GM20431 (cell line): ENCODE measurements around the gene RUSC2.
"Not testable (repeated sequence)": the region's sequence is repeated elsewhere in the genome, so short reads cannot be mapped to it uniquely, and the experiment has no call there.

Source experiments
- in situ Hi-C: fragments of 300-500 bp; cut with MseI, MboI; formaldehyde crosslinking; loops from one replicate; pipeline ENCODE4 v1.15.0; 2020; ENCODE audit warnings: low sequenced_read_pairs; ENCODE audit not compliant: unreplicated experiment

Gene RUSC2, protein sequence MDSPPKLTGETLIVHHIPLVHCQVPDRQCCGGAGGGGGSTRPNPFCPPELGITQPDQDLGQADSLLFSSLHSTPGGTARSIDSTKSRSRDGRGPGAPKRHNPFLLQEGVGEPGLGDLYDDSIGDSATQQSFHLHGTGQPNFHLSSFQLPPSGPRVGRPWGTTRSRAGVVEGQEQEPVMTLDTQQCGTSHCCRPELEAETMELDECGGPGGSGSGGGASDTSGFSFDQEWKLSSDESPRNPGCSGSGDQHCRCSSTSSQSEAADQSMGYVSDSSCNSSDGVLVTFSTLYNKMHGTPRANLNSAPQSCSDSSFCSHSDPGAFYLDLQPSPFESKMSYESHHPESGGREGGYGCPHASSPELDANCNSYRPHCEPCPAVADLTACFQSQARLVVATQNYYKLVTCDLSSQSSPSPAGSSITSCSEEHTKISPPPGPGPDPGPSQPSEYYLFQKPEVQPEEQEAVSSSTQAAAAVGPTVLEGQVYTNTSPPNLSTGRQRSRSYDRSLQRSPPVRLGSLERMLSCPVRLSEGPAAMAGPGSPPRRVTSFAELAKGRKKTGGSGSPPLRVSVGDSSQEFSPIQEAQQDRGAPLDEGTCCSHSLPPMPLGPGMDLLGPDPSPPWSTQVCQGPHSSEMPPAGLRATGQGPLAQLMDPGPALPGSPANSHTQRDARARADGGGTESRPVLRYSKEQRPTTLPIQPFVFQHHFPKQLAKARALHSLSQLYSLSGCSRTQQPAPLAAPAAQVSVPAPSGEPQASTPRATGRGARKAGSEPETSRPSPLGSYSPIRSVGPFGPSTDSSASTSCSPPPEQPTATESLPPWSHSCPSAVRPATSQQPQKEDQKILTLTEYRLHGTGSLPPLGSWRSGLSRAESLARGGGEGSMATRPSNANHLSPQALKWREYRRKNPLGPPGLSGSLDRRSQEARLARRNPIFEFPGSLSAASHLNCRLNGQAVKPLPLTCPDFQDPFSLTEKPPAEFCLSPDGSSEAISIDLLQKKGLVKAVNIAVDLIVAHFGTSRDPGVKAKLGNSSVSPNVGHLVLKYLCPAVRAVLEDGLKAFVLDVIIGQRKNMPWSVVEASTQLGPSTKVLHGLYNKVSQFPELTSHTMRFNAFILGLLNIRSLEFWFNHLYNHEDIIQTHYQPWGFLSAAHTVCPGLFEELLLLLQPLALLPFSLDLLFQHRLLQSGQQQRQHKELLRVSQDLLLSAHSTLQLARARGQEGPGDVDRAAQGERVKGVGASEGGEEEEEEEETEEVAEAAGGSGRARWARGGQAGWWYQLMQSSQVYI (N-terminal part only)

GRCh38 chr9:35489313-35490154 is at the start of gene RUSC2:
RUSC2 (plus strand) TSS chr9:35490111; CDS start chr9:35546522, 56,411 bp downstream.
- in situ Hi-C loops, result no loop called here

DNA sequence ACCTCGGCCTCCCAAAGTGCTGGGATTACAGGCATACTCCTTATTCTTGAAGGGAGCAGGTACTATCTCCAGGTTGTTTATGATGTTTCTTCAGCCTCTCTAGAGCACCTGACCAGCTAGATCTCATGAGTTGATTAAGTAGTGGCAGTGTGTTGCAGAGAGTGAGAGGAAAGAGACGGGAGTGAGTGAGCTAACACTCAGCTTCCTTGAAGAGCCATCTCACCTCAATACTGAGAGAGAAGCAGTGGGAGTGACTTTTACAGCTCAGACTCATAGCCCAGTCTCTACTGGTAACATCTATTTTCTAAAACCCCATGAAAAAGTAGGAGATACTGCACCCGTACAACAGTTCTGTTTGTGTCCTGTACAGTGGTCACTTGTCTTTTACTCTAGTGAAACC is 43.9 kb upstream of the RUSC2 start:
- in situ Hi-C loops, result no loop called here

DNA sequence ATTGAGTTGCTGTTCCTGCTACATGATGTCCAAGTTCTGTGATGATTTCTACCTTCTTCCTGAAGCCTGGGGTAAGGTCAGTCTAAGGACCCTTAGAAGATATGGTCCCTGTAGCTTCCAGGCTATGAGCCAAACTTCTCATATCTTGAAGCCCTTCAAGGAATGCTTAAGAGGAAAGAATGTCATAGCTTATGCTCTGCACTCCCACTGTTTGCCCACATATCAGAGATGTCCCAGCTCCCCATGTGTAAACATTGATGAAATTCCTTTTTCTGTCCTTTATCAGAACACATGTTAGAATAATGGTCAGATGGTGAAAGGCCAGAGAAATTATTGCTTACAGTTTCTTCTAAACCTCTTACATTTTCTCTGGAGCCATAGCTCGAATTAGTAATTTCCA is 41.4 kb upstream of the RUSC2 start:
- in situ Hi-C loops, result no loop called here

GRCh38 chr9:35452481-35452880 is 37.4 kb upstream of the RUSC2 start:
- in situ Hi-C loops, result no loop called here

GRCh38 chr9:35453786-35454185 is 36.1 kb upstream of the RUSC2 start:
- in situ Hi-C loops, result no loop called here

DNA sequence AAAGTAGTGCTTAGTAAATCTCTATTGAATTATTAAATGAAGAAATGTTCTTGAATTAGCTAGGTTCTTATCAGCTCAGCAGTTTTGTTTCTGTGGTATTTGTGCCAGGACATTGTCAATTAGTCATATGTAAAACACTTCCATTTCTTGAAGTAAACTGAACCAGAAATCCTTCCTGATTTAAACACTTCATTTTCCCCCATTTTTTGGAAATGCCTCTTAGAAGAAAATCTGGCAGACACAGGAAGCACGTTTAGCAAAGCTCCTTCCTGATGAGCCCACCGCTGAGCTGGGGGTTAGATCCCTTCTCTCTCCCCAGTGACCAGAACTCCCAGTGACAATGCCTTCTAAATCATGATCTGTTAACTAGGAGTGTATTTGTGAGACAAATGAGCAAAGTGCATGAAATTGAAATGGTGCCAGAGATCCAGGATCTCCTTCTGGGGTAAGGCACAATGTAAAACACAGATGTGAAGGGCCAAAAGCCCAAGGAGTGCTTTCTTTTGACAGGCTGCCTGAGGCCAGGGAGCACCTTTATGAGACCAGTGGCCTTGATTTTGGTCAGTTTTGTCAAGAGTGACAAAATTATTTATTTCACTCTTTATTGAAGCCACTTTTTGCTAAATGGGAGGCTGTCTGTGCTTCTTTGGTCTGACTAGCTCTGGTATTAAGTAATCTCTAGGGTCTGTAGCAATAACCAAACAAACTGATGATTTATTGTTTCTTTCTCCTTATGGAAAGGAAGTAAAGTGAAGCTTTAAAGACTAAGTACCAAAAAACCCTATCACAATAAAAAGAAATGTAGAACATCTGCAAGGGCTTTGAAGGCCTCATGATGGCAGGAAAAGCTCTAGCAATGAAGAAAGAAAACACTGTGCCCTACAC is 25.5 kb upstream of the RUSC2 start:
- in situ Hi-C loops, result loop anchor here (10.0 kb wide), 1 partner anchor 340 kb away; no protein-coding TSS in a partner anchor

- in situ Hi-C loops, result no loop called here
These were observed 19.6 kb upstream of the RUSC2 start for GRCh38 chr9:35470340-35470739.

- in situ Hi-C loops, result no loop called here
These were observed 19.0 kb upstream of the RUSC2 start for GRCh38 chr9:35470894-35471293.

- in situ Hi-C loops, result no loop called here
These were observed 13.3 kb upstream of the RUSC2 start for GRCh38 chr9:35476596-35476995.

DNA sequence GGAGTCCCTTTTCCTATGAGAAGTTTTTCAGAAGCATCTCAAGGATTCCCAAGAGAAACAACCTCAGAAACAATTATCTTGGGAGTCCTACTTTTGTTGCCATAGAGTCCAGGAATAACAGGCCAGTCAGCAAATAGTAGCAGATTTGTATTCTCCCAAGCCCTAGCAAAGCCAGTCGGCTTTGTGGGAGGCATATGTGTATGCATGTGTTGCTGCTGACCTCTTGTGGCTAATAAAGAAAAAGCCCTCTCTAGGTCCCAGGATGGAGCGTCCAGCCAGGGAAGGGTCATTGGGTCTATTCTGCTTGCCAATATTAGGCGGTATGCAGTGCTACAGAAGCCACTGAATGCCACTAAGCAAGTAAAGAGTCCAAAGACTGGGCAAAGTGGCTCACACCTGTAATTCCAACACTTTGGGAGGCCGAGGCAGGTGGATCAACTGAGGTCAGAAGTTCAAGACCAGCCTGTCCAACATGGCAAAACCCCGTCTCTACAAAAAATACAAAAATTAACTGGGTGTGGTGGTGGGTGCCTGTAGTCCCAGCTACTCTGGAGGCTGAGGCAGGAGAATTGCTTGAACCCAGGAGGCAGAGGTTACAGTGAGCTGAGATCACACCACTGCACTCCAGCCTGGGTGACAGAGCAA is 12.6 kb upstream of the RUSC2 start:
- in situ Hi-C loops, result not testable (repeated sequence)

- in situ Hi-C loops, result no loop called here
These were observed 11.0 kb upstream of the RUSC2 start for GRCh38 chr9:35478871-35479270.

DNA sequence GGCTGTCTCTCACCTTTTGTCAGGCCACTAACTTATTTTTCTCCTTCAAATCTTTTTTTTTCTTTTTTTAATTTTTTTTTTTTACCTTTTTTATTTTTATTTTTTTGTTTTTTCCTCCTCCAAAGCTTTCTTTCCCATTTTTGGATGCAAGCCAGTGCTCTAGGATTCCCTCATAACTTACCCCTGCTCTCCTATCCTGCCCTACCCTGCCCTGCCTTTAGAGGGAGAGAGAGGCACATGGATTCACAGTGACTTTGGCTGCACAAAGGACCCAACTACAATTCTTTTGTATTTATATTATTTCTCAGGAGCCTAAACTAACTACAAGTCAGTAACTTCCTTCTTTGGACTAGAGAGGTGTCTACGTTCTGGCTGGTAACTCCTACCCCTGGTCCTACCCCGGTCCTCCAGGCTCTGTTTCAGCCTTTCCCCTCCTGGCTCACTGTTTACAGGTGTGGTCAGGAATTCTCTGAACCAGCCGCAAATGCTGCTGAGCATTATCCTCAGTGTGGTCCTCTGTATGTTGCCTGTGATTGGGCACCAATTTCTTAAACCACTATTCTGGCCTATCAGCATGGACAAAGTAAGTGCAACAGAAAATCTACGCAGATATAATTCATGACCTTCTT is 8.4 kb upstream of the RUSC2 start:
- in situ Hi-C loops, result no loop called here

GRCh38 chr9:35482071-35482470 is 7.8 kb upstream of the RUSC2 start:
- in situ Hi-C loops, result no loop called here

GRCh38 chr9:35484406-35484805 is 5.5 kb upstream of the RUSC2 start:
- in situ Hi-C loops, result no loop called here

GRCh38 chr9:35487081-35487480 is 2.8 kb upstream of the RUSC2 start:
- in situ Hi-C loops, result no loop called here

DNA sequence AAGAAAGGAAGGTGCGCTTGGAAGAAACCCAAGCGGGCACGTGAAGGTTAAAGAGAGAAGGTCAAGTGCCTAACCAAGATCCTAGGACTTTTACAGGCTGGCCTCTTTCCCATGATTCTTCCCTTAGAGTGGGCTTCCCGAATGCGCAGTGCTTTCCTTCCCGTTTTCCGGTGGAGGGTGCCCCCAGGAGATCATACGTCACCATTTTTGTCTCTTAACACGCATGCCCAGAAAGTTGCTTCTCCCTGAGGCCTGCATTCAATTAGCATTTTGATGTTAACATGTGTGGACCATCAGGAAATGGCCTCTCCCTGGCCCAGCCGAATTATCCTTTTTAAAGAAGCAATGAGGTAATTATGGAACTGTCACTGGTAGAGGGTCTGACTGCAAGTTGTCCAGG is 1.9 kb upstream of the RUSC2 start:
- in situ Hi-C loops, result no loop called here

- in situ Hi-C loops, result no loop called here
These were observed 1.2 kb upstream of the RUSC2 start for GRCh38 chr9:35488566-35489312.
